ENCODE data around the gene MAOA. TPM values are rescaled to one million over a fixed set of nuclear protein-coding genes. Genes with fewer than 3 reads are reported as not detected.
"Not testable (repeated sequence)": the region's sequence is repeated elsewhere in the genome, so short reads cannot be mapped to it uniquely, and the experiment has no call there.

Gene MAOA
- total RNA-seq, result 102 TPM

DNA sequence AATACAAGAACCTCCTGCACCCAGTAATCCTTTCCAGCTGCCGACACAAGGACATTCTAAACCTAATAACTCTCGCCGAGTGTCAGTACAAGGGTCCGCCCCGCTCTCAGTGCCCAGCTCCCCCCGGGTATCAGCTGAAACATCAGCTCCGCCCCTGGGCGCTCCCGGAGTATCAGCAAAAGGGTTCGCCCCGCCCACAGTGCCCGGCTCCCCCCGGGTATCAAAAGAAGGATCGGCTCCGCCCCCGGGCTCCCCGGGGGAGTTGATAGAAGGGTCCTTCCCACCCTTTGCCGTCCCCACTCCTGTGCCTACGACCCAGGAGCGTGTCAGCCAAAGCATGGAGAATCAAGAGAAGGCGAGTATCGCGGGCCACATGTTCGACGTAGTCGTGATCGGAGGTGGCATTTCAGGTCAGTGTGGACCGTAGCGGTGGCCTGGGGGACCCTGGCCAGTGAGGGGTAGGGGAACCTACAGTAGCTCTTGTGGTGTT lies at the start of gene MAOA:
TSS of gene MAOA (plus strand) at position 295 of the 490 bp plus-strand sequence. CDS start at position 338, 43 bp downstream.
- DNase-seq (ENCODE audit: extremely low spot score in 2 of 2), result peak in 1 of 2 donors; percentile 94
- intact Hi-C loops (cut with DNase I), result loop anchor here (10.0 kb wide), 2 partner anchors 49 to 89 kb away; no protein-coding TSS in a partner anchor

DNA sequence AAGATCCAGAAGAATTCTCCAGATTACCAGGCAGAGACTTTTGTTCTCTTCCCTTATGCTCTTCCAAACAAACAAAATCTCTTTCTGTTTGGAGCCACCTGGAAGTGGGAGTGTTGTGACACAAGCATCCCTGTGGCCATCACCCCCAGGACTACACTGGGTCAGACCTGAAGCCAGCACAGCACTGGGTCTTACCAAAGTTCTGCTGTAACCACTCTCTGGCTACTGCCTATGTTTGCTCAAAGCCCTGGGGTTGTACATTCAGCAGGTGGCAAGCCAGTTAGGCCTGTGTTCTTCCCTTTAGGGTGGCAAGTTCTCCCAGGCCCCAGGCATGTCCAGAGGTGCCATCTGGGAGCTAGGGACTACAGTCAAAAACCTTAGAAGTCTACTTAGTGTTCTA lies 43.7 kb upstream of the MAOA start:
- no peaks in the 10 kb centered on the region for H3K4me1 ChIP-seq
- intact Hi-C loops (cut with DNase I), result no loop called here
- no peaks in the 10 kb centered on the region for H3K27me3 ChIP-seq
- TF ChIP-seq, protein P1, sequence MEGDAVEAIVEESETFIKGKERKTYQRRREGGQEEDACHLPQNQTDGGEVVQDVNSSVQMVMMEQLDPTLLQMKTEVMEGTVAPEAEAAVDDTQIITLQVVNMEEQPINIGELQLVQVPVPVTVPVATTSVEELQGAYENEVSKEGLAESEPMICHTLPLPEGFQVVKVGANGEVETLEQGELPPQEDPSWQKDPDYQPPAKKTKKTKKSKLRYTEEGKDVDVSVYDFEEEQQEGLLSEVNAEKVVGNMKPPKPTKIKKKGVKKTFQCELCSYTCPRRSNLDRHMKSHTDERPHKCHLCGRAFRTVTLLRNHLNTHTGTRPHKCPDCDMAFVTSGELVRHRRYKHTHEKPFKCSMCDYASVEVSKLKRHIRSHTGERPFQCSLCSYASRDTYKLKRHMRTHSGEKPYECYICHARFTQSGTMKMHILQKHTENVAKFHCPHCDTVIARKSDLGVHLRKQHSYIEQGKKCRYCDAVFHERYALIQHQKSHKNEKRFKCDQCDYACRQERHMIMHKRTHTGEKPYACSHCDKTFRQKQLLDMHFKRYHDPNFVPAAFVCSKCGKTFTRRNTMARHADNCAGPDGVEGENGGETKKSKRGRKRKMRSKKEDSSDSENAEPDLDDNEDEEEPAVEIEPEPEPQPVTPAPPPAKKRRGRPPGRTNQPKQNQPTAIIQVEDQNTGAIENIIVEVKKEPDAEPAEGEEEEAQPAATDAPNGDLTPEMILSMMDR (IDR thresholded peaks at IDR 0.05), result no peak
- no peak for TF ChIP-seq POLR2A (IDR thresholded peaks at IDR 0.05)
- no peak for TF ChIP-seq POLR2AphosphoS5 (IDR thresholded peaks at IDR 0.05; ENCODE audit: insufficient read depth in 1 of 2, low read depth in 1 of 2)
- H3K4me3 ChIP-seq, result no peak overlapping the region
- H3K36me3 ChIP-seq, result no peaks in the 10 kb centered on the region
- DNase-seq (ENCODE audit: extremely low spot score in 2 of 2), result no peak
- no peaks in the 10 kb centered on the region for H3K9me3 ChIP-seq
- H3K27ac ChIP-seq, result no peak overlapping the region

More for the DNA sequence above, at the start of gene MAOA:
- H3K4me1 ChIP-seq, result no peaks in the 10 kb centered on the region
- H3K36me3 ChIP-seq, result no peaks in the 10 kb centered on the region
- no peaks in the 10 kb centered on the region for H3K27me3 ChIP-seq
- H3K4me3 ChIP-seq, result peak within 1 kb of the TSS; percentile 65 to 67
- peak within 1 kb of the TSS; percentile 85 for H3K27ac ChIP-seq
- TF ChIP-seq POLR2AphosphoS5 (IDR thresholded peaks at IDR 0.05; ENCODE audit: insufficient read depth in 1 of 2, low read depth in 1 of 2) (peak; percentile 43 to 90), POLR2A (IDR thresholded peaks at IDR 0.05) (peak in 1 of 2 donors; percentile 37)
- TF ChIP-seq, protein P1 (IDR thresholded peaks at IDR 0.05), result peak in 1 of 3 experiments; percentile 25
- no peaks in the 10 kb centered on the region for H3K9me3 ChIP-seq

DNA sequence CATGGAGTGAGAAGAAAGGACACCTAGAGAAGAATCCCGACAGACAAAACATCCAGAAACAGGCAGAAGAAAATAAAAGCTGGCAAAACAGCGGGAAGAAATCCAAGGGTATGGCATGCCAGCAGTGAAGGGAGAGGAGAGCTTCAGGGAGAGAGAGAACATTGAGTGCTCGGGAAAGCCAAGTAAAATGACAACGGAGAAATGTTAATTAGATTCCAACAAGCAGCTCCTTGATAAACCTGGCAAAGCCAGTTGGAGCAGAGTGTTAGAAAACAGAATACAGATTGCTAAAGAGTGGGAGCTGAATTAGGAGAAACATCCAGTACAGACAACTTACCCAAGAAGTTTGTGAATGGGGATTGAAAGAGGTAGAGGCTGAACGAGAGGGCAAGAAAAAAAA lies 40.4 kb upstream of the MAOA start:
- Histone ChIP-seq H3K36me3 (no peaks in the 10 kb centered on the region), H3K27me3 (no peaks in the 10 kb centered on the region), H3K27ac (peak overlapping the region; percentile 6), H3K4me3 (no peak overlapping the region), H3K4me1 (no peaks in the 10 kb centered on the region), H3K9me3 (no peaks in the 10 kb centered on the region)
- intact Hi-C loops (cut with DNase I), result no loop called here
- DNase-seq (ENCODE audit: extremely low spot score in 2 of 2), result no peak
- TF ChIP-seq, protein P1 (IDR thresholded peaks at IDR 0.05), result no peak
- TF ChIP-seq POLR2AphosphoS5 (IDR thresholded peaks at IDR 0.05; ENCODE audit: insufficient read depth in 1 of 2, low read depth in 1 of 2) (no peak), POLR2A (IDR thresholded peaks at IDR 0.05) (no peak)

DNA sequence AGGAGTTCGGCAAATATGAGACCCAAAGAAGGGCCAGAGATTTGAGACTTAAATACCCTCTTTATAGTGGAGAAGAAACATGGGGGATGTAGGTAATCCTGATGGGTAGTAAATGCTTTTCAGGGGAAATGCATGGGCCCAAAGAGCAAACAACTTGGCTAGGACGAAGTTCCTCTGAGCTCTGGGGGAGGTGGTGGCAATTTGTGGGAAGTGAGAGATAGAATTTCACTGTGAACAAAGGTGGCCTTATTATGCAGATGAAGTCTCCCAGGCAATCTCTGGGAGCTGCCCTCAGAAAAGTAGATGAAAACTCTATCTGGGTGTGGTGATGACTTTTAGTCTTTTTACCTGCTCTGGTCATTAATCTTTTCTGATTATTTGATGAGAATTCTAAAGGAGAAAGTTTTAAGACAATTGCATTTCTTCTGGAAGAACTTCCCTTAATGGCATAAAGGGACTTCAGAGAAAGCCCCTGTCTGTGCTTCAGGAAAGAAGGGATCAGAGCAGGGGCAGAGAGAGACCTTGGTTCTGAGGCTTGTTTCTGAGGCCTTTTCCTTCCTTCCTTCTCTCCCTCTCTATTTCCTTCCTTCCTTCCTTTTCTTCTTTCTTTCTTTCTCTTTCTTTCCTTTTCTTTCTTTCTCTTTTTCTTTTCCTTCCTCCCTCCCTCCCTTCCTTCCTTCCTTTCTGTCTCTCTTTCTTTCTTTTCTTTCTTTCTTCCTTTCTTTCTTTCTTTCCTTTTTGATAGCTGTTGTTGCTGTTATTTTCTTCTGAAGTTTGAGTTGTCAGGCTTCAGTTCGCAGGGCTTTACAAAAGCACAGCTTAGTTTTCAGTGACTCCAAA lies 37.5 kb upstream of the MAOA start:
- intact Hi-C loops (cut with DNase I), result no loop called here
- Histone ChIP-seq H3K27me3 (no peaks in the 10 kb centered on the region), H3K4me3 (no peak overlapping the region), H3K9me3 (no peaks in the 10 kb centered on the region), H3K27ac (no peak overlapping the region), H3K36me3 (no peaks in the 10 kb centered on the region), H3K4me1 (no peaks in the 10 kb centered on the region)
- TF ChIP-seq, protein P1 (IDR thresholded peaks at IDR 0.05), result no peak
- DNase-seq (ENCODE audit: extremely low spot score in 2 of 2), result no peak

DNA sequence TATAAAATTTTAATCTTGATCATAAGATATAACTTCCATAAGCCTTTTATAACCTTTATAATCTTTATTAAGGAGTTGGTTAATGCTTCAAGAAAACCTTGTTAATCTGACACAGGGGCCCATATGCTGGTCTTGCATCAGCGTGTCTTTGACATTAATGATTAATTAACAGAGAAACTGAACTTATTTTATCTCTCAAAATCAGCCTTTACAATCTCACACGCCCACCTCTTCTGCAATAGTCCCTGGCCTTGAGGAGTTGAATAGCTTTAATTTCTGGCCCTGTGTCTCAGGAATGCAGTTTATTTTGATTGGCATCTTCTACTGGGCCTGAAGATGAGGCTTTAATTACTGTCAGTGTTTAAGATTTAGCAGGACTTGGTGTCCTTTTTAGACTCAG lies 36.2 kb upstream of the MAOA start:
- H3K4me3 ChIP-seq; DNase-seq (ENCODE audit: extremely low spot score in 2 of 2); H3K27me3 ChIP-seq; H3K27ac ChIP-seq; intact Hi-C loops (cut with DNase I); H3K9me3 ChIP-seq; H3K4me1 ChIP-seq; H3K36me3 ChIP-seq: not testable (repeated sequence)
